CD4-positive, alpha-beta T cell treated with Interferon gamma for 1 hour (primary cell): ENCODE results near the gene ETS1.

ENCODE experiments used
- DNase-seq: peaks from one replicate; pipeline ENCODE4 v3.0.0-alpha.2; 2020

Gene ETS1

GRCh38 chr11:128515826-128516778 is 71.3 kb downstream of the ETS1 start:
- no peak for DNase-seq

- no peak for DNase-seq
Observed at GRCh38 chr11:128515086-128515485, 72.3 kb downstream of the ETS1 start.

GRCh38 chr11:128513915-128514681 is 73.3 kb downstream of the ETS1 start:
- DNase-seq, result no peak

GRCh38 chr11:128512474-128512996 is 74.8 kb downstream of the ETS1 start:
- DNase-seq, result no peak

- no peak for DNase-seq
Observed at GRCh38 chr11:128511712-128512111, 75.6 kb downstream of the ETS1 start.

- no peak for DNase-seq
Observed at GRCh38 chr11:128509621-128510389, 77.6 kb downstream of the ETS1 start.

- no peak for DNase-seq
Observed at GRCh38 chr11:128508770-128509510, 78.4 kb downstream of the ETS1 start.

- DNase-seq, result no peak
Observed at GRCh38 chr11:128507936-128508335, 79.4 kb downstream of the ETS1 start.

GRCh38 chr11:128506999-128507611 is 80.3 kb downstream of the ETS1 start:
- no peak for DNase-seq

GRCh38 chr11:128506356-128506755 is 81.0 kb downstream of the ETS1 start:
- DNase-seq, result no peak

- DNase-seq, result no peak
Observed at GRCh38 chr11:128505449-128506065, 81.8 kb downstream of the ETS1 start.

- no peak for DNase-seq
Observed at GRCh38 chr11:128504486-128504885, 82.9 kb downstream of the ETS1 start.

- DNase-seq, result no peak
Observed at GRCh38 chr11:128503245-128503991, 83.9 kb downstream of the ETS1 start.

- DNase-seq, result no peak
Observed at GRCh38 chr11:128502726-128503125, 84.6 kb downstream of the ETS1 start.

GRCh38 chr11:128501632-128502549 is 85.5 kb downstream of the ETS1 start:
- DNase-seq, result no peak

- no peak for DNase-seq
Observed at GRCh38 chr11:128501008-128501407, 86.3 kb downstream of the ETS1 start.

GRCh38 chr11:128500493-128500892 is 86.9 kb downstream of the ETS1 start:
- no peak for DNase-seq

GRCh38 chr11:128499613-128500253 is 87.6 kb downstream of the ETS1 start:
- no peak for DNase-seq
